Activated T-helper 1 cell treated with anti-CD3 and anti-CD28 coated beads, Interleukin-2, amount 50 U/mL, for 16 hours (primary cell): ENCODE results near the gene BRIP1.
"Not testable (repeated sequence)": the region's sequence is repeated elsewhere in the genome, so short reads cannot be mapped to it uniquely, and the experiment has no call there.

Experiments
- DNase-seq, 2 donors: peaks; one replicate each; pipeline ENCODE4 v3.0.0-alpha.2; 2020; ENCODE audit warnings: low read depth in 1 of 2, low spot score in 1 of 2

BRIP1 gene

DNA sequence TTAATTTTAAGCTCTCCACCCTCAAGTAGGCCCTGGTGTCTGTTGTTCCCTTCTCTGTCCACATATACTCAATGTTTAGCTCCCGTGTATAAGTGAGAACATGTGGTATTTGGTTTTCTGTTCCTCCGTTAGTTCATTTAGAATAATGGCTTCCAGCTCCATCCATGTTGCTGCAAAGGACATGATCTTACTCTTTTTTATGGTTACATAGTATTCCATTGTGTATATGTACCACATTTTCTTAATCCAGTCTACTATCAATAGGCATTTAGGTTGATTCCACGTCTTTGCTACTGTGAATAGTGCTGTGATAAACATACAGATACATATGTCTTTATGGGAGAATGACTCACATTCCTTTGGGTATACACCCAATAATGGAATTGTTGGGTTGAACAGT is 160.9 kb downstream of the BRIP1 start:
- no peak for DNase-seq

DNA sequence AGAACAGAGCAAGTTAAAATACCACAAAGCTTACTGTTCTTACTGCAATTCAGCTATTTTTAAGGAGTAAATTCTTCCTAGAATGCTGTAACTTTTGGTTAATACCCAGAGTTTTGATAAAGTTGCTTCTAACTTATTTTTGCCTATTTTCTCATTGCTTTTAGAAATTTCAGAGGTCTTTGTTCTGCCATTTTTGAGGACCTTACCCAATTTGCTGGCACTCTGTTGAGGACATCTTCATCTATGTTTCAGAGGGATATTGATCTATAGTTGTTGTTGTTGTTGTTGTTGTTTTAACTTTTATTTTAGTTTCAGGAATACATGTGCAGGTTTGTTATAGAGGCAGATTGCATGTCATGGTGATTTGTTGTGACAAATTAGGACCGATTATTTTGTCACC is 161.3 kb downstream of the BRIP1 start:
- no peak for DNase-seq

DNA sequence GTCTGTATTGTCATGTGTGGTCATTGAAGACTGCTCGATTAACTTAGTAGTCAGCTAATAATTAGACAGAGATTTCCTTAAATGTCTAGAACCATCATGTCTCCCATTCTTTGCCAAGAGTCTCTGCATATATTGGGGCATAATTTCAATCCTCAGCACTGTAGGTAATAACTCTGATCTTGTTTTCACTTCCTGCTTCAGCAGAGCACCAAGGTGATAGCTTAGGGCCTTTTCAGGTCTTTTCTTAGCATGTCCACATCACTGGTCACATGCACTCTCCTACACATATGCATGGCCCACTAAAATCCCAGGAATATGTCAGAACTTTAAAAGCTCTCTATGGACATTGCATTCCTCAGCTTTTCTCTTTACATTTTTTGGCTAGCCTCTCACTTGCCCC is 162.0 kb downstream of the BRIP1 start:
- DNase-seq: no peak

DNA sequence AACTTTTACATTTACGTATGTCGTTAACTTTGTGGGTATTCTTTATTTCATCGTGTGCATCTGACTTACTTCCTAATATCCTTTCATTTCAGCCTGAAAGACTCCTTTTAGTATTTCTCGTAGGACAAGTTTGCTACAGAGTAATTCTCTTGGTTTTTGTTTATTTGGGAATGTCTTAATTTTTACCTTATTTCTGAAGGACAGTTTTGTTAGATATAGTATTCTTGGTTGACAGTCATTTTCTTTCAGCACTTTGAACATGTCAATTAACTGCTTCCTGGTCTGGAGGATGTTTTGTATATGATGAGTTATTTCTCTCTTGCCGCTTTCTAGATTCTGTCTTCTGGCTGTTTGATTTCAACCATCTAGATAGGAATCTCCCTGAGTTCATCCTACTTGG is 163.1 kb downstream of the BRIP1 start:
- DNase-seq: no peak

DNA sequence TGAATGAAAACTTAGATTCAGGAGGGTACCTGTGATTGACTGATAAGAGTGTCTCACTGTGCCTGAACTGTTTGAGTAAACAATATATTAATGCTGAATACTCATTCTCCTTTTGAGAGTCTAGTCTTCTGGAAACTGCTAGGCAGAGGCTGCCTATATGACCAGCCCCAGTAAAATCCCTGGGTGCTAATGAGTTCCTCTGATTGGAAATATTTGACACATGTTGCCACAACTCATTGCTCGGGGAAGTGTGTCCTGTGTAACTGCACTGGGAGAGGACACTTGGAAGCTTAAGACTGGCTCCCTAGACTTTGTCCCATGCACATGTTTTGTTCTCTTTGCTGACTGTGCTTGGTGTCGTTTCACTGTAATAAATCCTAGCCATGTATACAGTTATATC is 163.6 kb downstream of the BRIP1 start:
- no peak for DNase-seq

DNA sequence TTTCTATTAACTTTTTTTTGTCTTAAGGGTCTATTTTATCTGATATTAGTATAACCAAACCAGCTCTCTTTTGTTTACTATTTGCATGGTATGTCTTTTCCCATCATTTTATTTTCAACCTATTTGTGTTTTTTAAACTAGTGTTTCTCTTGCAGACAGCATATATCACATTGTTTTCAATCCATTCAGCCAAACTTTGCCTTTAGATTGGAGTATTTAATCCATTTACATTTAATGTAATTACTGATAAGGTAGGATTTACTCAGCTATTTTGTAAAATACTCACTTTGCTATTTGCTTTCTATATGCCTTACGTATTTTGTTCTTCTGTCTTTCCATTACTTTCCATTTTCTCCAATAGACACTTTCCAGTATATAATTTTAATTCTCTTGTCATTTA is 164.3 kb downstream of the BRIP1 start:
- no peak for DNase-seq

DNA sequence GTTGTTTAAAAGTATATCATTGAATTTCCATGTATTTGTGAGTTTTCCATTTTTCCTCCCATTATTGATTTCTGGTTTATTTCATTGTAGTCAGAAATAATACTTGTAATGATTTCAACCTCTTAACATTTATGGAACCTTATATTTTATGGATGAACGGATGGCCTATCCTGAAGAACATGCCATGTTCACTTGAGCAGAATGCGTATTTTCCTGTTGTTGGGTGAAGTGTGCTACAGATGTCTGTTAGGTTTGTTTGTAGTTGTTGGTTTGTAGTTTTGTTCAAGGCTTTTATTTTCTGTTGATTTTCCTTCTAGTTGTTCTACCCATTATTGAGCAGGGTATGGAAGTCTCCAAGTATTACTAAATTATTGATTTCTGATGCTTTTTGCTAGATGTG is 165.1 kb downstream of the BRIP1 start:
- no peak for DNase-seq

DNA sequence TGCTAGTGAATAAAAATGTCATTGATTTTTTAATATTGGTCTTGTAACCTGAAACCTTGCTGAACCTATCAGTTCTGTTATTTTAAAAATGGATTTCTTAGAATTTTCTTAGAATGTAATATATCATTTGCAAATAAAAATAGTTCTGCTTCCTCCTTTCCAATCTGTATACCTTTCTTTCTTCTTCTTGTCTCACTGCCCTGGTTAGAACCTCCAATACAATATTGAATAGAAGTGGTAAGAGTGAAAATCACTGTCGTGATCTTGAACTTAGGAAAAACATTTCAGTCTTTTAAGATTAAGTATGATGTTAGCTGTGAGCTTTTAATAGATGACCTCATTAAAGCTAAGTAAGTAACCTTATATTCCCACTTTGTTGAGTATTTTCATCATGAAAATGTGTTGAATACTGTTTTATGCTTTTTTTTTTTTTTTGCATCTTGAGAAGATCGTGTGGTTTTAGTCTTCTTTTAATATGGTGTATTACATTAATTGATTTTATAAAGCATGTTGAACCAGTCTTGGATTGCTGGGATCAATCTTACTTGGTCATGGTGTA is 167.5 kb downstream of the BRIP1 start:
- DNase-seq: no peak

DNA sequence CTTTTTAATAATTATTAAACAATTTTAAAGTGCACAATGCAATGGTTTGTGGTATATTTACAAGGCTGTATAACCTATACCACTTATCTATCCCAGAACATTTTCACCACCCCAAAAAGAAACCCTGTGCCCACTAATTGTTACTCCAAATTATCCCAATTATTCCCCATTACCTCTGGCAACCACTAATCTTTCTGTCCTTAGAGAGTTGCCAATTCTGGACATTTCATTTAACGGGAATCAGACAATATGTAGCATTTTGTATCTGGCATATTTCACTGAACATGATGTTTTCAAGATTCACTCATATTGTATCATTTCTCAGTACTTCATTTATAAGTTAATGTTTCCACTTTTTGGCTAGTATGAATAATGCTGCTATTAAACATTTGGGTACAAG is 169.2 kb downstream of the BRIP1 start:
- no peak for DNase-seq

DNA sequence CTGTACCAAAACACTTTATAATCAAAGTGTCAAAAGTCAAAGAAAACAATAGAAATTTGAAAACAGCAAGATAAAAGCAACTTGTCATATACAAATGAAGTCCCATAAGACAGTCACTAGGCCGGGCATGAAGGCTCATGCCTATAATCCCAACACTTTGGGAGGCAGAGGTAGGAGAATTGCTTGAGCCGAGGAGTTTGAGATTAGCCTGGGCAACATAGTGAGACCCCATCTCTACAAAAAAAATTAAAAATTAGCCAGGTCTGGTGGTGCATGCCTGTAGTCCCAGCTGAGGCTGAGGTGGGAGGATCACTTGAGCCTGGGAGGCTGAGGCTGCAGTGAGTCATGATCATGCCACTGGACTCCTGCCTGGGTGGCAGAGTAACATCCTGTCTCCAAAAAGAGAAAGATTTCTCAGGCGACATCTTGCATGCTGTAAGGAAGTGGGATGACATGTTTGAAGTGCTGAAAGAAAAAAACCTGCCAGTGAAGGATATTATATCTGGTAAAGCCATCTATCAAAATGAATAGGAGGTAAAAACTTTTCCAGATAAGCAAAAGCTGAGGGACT is 173.6 kb downstream of the BRIP1 start:
- no peak for DNase-seq

DNA sequence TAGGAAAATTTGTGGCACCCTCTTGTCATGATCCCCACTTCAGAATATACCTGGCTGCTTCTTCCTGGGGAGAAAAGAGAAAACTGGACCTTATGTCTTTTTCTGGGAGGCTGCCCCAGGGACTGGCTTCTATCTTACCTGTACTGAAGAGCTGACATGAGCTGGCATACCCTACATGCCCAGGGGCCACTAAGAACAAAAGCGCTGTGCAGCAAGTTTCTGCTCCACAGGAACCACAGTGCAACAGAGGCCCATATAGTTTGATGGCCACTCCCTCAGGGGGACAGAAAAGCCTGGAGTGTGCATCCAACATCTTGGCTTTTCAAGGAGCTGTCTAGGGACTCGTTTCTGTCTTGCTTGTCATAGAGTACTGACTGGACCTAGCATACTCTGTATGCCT is 175.6 kb downstream of the BRIP1 start:
- no peak for DNase-seq

DNA sequence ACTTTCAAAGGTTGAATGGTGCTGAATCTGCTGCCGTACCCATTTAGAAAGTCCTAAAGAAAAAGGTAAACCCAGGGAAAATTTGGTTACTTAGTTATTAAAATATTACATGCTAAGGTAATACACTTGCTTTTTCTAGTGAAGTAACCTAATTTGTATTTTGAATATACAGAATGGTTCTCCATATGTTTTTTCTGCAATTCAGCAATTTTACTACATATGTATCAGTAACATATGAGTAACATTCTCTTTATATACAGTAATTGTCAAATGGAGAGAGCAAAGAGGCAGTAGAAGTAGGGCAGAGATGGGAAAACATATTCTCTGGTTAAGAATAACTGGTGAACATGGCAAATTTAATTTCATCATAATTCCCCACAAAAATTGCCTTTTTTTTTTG is 177.2 kb downstream of the BRIP1 start:
- DNase-seq: no peak

DNA sequence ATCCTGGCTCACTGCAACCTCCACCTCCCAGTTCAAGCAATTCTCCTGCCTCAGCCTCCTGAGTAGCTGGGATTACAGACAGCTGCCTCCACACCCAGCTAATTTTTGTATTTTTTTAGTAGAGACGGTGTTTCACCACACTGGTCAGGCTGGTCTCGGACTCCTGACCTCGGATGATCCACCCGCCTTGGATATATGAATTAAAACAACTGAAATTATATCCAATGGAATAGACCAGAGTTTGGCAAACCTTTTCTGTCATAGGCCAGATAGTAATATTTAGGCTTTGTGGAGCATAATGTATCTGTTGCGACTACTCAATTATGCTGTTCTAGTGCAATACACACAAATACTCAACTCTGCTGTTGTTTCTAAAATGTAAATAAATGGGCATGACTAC is 178.5 kb downstream of the BRIP1 start:
- no peak for DNase-seq

DNA sequence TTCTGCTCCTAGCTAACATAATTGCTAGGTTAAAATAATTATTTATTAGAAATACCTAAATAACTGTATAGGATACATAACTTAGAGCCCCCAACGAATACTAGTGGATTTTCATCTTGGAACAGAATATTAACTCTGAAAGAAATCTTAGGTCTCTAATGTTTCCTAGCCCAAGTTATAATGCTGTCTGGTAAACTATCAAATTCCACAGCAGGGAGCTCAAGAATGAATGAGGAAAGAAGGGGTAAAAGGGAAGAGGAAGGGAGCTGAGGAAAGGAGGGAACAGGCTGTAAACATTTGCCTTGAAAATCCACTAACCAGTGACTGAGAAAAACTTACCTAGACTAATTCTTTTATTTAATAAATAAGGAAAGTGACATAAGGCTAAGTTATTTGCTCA is 179.2 kb downstream of the BRIP1 start:
- DNase-seq: no peak

DNA sequence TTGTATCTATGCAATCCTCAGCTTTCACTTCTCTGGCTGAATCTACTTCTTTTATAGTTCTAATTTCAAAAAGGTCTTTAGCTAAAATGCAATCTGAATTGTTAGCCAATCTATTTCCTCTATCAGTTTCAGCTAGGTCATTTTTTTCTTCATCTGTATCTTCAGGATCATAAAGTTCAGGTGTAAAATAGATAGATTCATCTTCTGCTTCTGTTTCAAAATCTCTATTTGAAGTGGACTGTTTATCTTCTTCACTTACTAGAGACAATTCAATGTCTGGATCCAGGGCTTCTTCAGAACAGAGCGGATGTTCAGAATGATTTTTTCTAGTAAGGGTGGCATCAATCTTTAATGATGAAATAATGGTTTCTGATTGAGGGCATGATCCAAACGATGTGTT is 179.9 kb downstream of the BRIP1 start:
- DNase-seq: no peak

DNA sequence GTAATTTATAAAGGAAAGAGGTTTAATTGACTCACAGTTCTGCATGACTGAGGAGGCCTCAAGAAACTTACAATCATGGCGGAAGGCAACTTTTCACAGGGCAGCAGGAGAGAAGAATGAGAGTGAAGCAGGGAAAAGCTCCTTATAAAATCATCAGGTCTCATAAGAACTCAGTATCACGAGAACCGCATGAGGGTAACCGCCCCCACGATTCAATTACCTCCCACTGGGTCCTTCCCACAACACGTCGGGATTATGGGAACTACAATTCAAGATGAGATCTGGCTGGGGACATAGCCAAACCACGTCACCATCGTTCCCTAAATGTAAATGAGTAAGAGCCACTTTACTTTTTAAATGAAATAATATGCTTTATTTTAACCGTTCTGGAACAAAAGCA is 182.4 kb downstream of the BRIP1 start:
- no peak for DNase-seq

DNA sequence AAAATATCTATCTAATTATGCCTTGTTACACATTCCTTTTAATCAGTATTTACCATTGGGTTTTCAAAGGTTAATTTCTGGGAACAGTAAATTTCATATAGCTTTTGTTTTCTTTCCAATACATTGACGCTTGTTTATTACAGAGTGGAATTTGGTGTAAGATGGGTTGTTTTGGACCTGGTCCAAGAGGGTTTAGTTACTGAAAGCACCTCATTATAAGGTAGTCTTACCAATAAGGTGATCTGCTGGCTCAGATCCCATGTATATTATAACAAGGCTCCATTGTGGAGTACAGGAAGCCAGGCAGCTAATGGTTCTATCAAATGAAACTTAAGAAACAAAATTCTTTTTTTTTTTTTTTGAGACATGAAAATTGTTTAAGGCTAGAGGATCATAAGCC is 185.0 kb downstream of the BRIP1 start:
- no peak for DNase-seq

DNA sequence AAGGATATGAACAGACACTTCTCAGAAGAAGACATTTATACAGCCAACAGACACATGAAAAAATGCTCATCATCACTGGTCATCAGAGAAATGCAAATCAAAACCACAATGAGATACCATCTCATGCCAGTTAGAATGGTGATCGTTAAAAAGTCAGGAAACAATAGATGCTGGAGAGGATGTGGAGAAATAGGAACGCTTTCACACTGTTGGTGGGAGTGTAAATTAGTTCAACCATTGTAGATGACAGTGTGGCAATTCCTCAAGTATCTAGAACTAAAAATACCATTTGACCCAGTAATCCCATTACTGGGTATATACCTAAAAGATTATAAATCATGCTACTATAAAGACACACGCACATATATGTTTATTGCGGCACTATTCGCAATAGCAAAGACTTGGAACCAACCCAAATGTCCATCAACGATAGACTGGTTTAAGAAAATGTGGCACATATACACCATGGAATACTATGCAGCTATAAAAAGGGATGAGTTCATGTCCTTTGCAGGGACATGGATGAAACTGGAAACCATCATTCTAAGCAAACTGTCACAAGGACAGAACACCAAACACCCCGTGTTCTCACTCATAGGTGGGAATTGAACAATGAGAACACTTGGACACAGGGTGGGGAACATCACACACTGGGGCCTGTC is 186.0 kb downstream of the BRIP1 start:
- not testable (repeated sequence) for DNase-seq

DNA sequence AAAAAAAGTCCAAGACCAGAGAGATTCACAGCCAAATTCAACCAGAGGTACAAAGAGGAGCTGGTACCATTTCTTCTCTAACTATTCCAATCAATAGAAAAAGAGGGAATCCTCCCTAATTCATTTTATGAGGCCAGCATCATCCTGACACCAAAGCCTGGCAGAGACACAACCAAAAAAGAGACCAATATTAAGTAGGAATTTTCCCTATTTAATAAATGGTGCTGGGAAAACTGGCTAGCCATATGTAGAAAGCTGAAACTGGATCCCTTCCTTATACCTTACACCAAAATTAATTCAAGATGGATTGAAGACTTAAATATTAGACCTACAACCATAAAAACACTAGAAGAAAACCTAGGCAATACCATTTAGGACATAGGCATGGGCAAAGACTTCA is 186.8 kb downstream of the BRIP1 start:
- DNase-seq: not testable (repeated sequence)

DNA sequence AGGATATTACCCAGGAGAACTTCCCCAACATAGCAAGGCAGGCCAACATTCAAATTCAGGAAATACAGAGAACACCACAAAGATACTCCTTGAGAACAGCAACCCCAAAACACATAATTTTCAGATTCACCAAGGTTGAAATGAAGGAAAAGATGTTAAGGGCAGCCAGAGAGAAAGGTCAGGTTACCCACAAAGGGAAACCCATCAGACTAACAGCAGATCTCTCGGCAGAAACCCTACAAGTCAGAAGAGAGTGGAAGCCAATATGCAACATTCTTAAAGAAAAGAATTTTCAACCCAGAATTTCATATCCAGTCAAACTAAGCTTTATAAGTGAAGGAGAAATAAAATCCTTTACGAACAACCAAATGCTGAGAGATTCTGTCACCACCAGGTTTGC is 188.7 kb downstream of the BRIP1 start:
- not testable (repeated sequence) for DNase-seq

DNA sequence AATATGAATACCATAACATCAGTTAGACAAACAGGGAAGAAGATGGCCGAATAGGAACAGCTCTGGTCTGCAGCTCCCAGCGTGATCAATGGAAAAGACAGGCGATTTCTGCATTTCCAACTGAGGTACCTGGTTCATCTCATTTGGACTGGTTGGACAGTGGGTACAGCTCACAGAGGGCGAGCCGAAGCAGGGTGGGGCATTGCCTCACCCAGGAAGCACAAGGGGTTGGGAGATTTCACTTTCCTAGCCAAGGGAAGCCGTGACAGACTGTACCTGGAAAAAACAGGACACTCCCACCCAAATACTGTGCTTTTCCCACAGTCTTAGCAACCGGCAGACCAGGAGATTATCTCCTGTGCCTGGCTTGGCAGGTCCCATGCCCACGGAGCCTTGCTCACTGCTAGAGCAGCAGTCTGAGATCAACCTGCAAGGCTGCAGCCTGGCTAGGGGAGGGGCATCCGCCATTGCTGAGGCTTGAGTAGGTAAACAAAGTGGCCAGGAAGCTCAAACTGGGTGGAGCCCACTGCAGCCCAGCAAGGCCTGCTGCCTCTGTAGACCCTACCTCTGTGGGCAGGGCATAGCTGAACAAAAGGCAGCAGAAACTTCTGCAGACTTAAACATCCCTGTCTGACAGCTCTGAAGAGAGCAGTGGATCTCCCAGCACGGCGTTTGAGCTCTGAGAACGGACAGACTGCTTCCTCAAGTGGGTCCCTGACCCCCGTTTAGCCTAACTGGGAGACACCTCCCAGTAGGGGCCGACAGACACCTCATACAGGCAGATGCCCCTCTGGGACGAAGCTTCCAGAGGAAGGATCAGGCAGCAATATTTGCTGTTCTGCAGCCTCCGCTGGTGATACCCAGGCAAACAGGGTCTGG is 190.1 kb downstream of the BRIP1 start:
- not testable (repeated sequence) for DNase-seq

DNA sequence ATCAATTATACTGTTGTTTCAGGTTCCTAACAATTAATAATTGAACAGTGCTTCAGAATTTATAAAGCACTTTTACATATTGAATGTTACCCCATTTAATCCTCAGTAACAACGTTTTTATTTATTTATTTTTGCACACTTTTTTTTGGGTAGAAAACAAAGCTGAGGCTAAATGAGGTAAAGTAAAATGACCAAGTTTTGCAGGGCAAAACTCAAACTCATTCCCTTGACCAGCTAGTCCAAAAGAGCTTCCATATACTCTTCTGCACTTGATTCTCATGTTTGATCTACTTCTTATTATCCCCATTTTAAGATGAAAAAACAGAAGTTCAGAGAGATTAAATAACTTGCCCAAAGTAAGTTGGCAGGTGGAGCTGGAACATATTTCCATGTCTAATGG is 191.2 kb downstream of the BRIP1 start:
- DNase-seq: no peak
